ENCODE measurements around the gene GBA2.

DNA sequence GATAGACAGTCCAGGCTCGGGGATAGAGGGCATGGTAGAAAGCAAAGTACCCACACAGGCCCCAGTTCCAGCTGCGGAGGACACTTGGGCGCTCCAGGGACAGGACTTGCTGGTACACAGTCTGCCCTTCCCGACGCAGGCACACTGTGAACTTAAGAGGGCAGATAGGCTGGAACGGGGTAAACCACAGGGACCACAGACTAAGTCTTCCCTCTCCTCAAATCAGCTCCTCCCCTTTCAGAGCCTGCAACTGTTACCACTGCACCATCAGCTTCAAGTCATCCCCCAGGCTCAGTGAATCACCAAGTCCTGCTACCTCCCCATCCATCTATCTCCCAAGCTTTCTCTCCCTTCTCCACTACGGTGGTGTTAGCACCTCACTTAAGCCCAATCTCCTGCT is 7.3 kb downstream of the GBA2 start:
- no peak for TF ChIP-seq GATA2 (IDR thresholded peaks at IDR 0.05; ENCODE audit: low read depth, low read length)
- no peak for TF ChIP-seq GATA3 (IDR thresholded peaks at IDR 0.05; ENCODE audit: low read depth, low read length)

Data from SH-SY5Y (cell line).